NB4 (cell line): Measurements from ENCODE around the gene KRTAP1-4.

ENCODE experiments used
- CTCF ChIP-seq: IDR thresholded peaks from one replicate; pipeline ENCODE4 v1.5.1; 2012; ENCODE audit warnings: low read depth, low read length
- MYC ChIP-seq: IDR thresholded peaks from 2 replicates; pipeline ENCODE4 v1.6.1; 2011; ENCODE audit warnings: low read depth, low read length

DNA sequence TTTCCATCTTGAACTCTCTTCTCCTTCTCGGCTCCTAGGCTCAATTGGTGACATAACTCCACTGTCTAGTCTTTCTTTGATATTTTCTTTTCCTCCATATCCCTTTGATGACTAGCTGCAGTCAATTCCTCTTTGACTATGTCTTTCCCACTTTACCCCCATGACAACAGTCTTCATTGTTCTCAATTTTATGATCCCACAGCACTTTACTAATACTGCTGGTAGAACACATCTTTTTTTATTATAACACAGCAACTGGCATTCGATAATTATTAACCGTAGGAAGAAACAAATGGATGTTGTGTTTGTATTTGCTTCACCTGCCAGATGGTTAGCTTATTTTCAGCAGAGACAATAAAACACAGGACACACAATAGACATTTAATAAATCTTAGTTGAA is 37.3 kb downstream of the KRTAP1-4 start:
- TF ChIP-seq CTCF (no peak), MYC (no peak)
